ENCODE measurements around the gene GLUD1.
"Not testable (repeated sequence)": the region's sequence is repeated elsewhere in the genome, so short reads cannot be mapped to it uniquely, and the experiment has no call there.

GRCh38 chr10:87019504-87019903, 75.1 kb downstream of the GLUD1 start:
- TF ChIP-seq EZH2 (IDR thresholded peaks at IDR 0.05; ENCODE audit: borderline replicate concordance, low read length); CTCF (conservative IDR thresholded peaks at IDR 0.05 in 1 of 2, IDR thresholded peaks at IDR 0.05 in 1 of 2; ENCODE audit: extremely low read depth in 1 of 2, insufficient read depth in 1 of 2, low read depth in 1 of 2, low read length in 2 of 2): not testable (repeated sequence)

Measured in mammary epithelial cell (primary cell).